Aortic smooth muscle cell (primary cell): ENCODE measurements around the gene UBE2Q2. TPM values are rescaled to one million over a fixed set of nuclear protein-coding genes. Genes with fewer than 3 reads are reported as not detected.

Source experiments
- total RNA-seq: library from RNA; depleted of rRNA; stranded (reverse); fragments of >200 nt; gene quantifications from 2 replicates; pipeline ENCODE4 v1.2.3, GENCODE V29; 2014

UBE2Q2 gene
- total RNA-seq: 42.1 and 43.2 TPM in 2 replicates

DNA sequence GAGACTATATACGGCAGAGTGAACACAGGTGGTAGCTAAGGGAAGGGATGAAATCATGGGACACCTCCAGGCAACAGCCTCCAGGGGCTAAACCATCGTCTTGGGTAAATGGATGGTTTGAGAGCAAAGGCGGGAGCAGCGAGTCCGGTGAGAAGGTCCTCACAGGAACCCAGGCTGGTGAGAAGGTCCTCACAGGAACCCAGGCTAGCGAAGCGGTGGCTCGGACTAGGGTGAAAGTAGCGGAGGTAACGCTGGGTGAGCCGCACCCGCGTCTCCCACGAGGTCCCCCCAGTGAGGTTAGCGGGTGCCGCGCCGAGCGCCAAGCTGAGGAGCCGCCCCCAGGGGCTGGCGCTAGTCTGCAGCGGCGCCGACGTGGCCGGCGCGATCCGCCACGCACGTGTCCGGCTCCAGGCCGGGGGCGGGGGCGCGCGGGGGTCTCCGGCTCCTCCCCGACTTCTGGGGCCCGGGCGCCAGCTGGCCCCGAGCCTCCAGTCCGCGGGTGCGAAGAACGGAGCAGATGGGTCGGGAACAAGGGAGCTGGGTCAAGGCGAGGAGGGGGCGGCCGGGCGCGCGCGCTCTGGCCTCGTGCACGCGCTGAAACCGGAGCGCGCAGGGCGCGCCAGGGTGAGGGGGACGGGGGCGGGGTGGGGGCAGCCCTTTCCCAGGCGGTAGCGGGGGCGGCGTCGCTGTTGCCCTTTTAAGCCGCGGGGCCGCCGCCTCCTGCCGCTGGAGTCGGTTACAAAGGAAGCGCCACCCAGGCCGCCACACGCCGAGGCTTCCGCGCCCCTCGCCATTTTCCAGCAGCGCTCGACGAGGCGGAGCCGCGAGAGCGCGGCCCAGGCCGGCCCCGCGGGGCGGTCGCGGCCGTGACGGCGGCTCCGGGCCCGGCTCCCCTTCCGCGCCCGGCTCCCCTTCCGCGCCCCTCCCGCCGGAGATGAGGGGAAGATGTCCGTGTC lies at the start of gene UBE2Q2:
Gene UBE2Q2 (plus strand): TSS at position 726 of the 956 bp plus-strand sequence. CDS start 220 bp downstream, at position 946.

DNA sequence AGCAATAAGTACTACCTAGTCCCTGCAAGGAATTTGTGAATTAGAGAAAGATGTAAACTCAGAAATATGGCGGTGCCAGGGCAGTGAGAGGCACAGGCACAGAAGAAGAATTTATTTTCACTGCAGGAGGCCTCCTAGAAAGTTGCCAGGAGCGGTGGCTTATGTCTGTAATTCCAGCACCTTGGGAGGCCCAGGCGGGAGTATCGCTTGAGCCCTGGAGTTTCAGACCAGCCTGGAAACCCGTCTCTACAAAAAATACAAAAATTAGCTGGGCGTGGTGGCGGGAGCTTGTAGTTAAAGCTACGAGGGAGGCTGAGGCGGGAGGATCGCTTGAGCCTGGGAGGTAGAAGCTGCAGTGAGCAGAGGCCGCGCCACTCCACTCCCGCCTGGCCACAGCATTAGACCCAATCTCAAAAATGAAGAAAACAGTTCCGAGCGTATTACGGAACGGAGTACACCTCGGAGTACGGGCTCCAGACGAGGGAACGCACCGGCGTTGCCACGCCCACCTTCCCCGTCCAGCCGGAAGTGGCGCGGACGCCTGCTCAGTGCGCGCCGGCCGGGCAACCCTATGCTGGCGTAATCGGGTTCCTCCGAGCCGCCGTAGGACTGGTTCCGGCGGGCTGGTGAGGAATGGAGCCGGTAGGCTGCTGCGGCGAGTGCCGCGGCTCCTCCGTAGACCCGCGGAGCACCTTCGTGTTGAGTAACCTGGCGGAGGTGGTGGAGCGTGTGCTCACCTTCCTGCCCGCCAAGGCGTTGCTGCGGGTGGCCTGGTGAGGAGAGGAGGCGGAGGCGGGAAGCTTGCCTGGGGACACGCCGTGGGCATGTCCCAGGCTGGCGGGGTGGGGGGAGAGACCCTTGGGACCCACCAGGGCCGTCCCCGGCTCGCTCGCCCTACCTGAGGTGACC lies 60.3 kb downstream of the UBE2Q2 start, which contains the start of gene FBXO22:
Gene FBXO22 (plus strand): TSS at position 548 of the 909 bp plus-strand sequence. CDS start 86 bp downstream, at position 634.

Other genes starting within 250 kb of the UBE2Q2 start
- gene SNUPN, start 217.7 kb upstream of the UBE2Q2 start, total RNA-seq: 38.6 and 41.0 TPM in 2 replicates
- 72.6 and 94.9 TPM in 2 replicates for gene IMP3, start 203.2 kb upstream of the UBE2Q2 start, total RNA-seq
- 28.0 and 32.5 TPM in 2 replicates for gene SNX33, start 195.5 kb upstream of the UBE2Q2 start, total RNA-seq
- 23.8 and 58.4 TPM in 2 replicates for gene CSPG4, start 130.6 kb upstream of the UBE2Q2 start, total RNA-seq
- 40.4 and 43.8 TPM in 2 replicates for gene FBXO22, start 60.4 kb downstream of the UBE2Q2 start, total RNA-seq
- gene NRG4, start 169.0 kb downstream of the UBE2Q2 start, total RNA-seq: not detected in 2 replicates
- gene TMEM266, start 216.5 kb downstream of the UBE2Q2 start, total RNA-seq: 0.06 and 0.13 TPM in 2 replicates